K562 (cell line): ENCODE data around the gene KMT2A. TPM values are rescaled to one million over a fixed set of nuclear protein-coding genes. Genes with fewer than 3 reads are reported as not detected.

Source experiments
- ATAC-seq: fragments of 200-7000 bp; cut with Tn5 transposase; 3 replicates; pipeline ENCODE4 v1.9.1; 2020; ENCODE audit warnings: moderate library complexity
- BruUV-seq: library from RNA; stranded (reverse); fragments of 400-500 nt; replicated peaks from 2 replicates; lab custom pipeline; 2021; lab: Mats Ljungman, UMichigan
- CTCF ChIA-PET: fragments of 300-600 bp; formaldehyde crosslinking; extraction: SDS; loops from one replicate; lab custom pipeline; 2021; ENCODE audit warnings: low intra/inter-chr PET ratio; lab: Yijun Ruan, JAX
- POLR2A ChIA-PET: fragments of 300-600, 350-650 bp; sonication (Branson Sonifier 250); formaldehyde crosslinking; extraction: SDS; loops from one replicate; lab custom pipeline; 2021; ENCODE audit warnings: antibody characterized with exemption, inconsistent platforms; lab: Yijun Ruan, JAX
- DNase-seq, 4 experiments: peaks; one replicate each; pipeline versions ENCODE4 v3.0.0 to v3.0.0-alpha.2; 2011 to 2018; ENCODE audit warnings: low spot score in 3 of 4, mixed read lengths in 3 of 4; ENCODE audit errors: extremely low read depth in 1 of 4
- FAIRE-seq: peaks from 2 replicates; lab custom pipeline; 2011; peaks lifted over from hg19 to GRCh38; lab: Jason Lieb, UNC
- H2AFZ ChIP-seq: 2 replicates; pipeline ENCODE4 v1.6.0; 2011; ENCODE audit warnings: low read depth, low read length, control low read depth, inconsistent platforms
- H3K27ac ChIP-seq: fragments of 200-600 bp; 3 replicates; pipeline ENCODE4 v1.8.0; 2011; ENCODE audit warnings: low read depth, mild to moderate bottlenecking, control low read depth, inconsistent platforms, low read length, moderate library complexity, mixed read lengths; ENCODE audit errors: extremely low read depth
- H3K27me3 ChIP-seq, 2 experiments: fragments of 300-600 bp in 1 of 2; 2 replicates in 1 of 2; 3 replicates in 1 of 2; pipeline versions ENCODE4 v1.6.0 to v1.8.0; 2011; ENCODE audit warnings: inconsistent platforms in 2 of 2, low read length in 2 of 2, mild to moderate bottlenecking in 1 of 2, mixed read lengths in 1 of 2, moderate library complexity in 1 of 2; ENCODE audit not compliant: control insufficient read depth in 2 of 2, insufficient read depth in 2 of 2
- H3K36me3 ChIP-seq: fragments of 300-600 bp; 3 replicates; pipeline ENCODE4 v1.8.0; 2011; ENCODE audit warnings: mild to moderate bottlenecking, low read length, inconsistent platforms; ENCODE audit not compliant: control insufficient read depth, insufficient read depth
- H3K4me1 ChIP-seq, 2 experiments: fragments of 200-600 bp in 1 of 2; replicated peaks in 1 of 2; 2 replicates in 1 of 2; 3 replicates in 1 of 2; pipeline versions ENCODE4 v1.5.1 to v1.8.0; 2011; ENCODE audit warnings: inconsistent platforms in 2 of 2, low read length in 2 of 2, mild to moderate bottlenecking in 1 of 2, mixed read lengths in 1 of 2, moderate library complexity in 1 of 2; ENCODE audit not compliant: control insufficient read depth in 2 of 2, insufficient read depth in 2 of 2
- H3K4me2 ChIP-seq: 2 replicates; pipeline ENCODE4 v1.6.1; 2011; ENCODE audit warnings: low read length, control low read depth, inconsistent platforms, mixed read lengths; ENCODE audit not compliant: insufficient read depth
- H3K4me3 ChIP-seq: fragments of 200-600 bp; sonication (generic), shearing (Covaris generic); 2 replicates; pipeline ENCODE4 v1.5.1; 2016; ENCODE audit warnings: control low read depth, inconsistent platforms
- H3K79me2 ChIP-seq: fragments of 200-600 bp; 3 replicates; pipeline ENCODE4 v1.8.0; 2011; ENCODE audit warnings: low read length, inconsistent platforms; ENCODE audit not compliant: control insufficient read depth, insufficient read depth
- H3K9ac ChIP-seq, 2 experiments: 2 replicates each; pipeline versions ENCODE4 v1.6.0 to v1.6.1; 2011; ENCODE audit warnings: low read depth in 2 of 2, low read length in 2 of 2, control low read depth in 1 of 2, inconsistent platforms in 1 of 2, mild to moderate bottlenecking in 1 of 2, mixed read lengths in 1 of 2; ENCODE audit not compliant: insufficient read depth in 1 of 2
- H3K9me1 ChIP-seq: one replicate; pipeline ENCODE4 v1.6.0; 2011; ENCODE audit warnings: inconsistent platforms, mild to moderate bottlenecking, low read length, moderate library complexity; ENCODE audit not compliant: control insufficient read depth, insufficient read depth
- H3K9me3 ChIP-seq: replicated peaks from 2 replicates; pipeline ENCODE4 v1.5.1; 2011; ENCODE audit warnings: low read depth, low read length, inconsistent platforms; ENCODE audit not compliant: control insufficient read depth, insufficient read depth
- H4K20me1 ChIP-seq: replicated peaks from 2 replicates; pipeline ENCODE4 v1.6.1; 2011; ENCODE audit warnings: low read length, inconsistent platforms, mixed read lengths; ENCODE audit not compliant: control insufficient read depth, insufficient read depth
- E2F4 ChIP-seq: sonication (generic); formaldehyde crosslinking; IDR thresholded peaks from 2 replicates; pipeline ENCODE4 v1.8.0; 2022; ENCODE audit warnings: mild to moderate bottlenecking, low read depth, missing genetic modification reagents
- HDAC6 ChIP-seq: IDR thresholded peaks from 2 replicates; pipeline ENCODE4 v1.6.1; 2012; ENCODE audit warnings: low read depth, mild to moderate bottlenecking, control low read depth, inconsistent platforms, low read length, moderate library complexity
- HDAC8 ChIP-seq: fragments of 450-650 bp; IDR thresholded peaks from 2 replicates; pipeline ENCODE4 v1.6.1; 2016; ENCODE audit warnings: mild to moderate bottlenecking, missing genetic modification characterization, moderate library complexity, missing compliant biosample characterization
- MEIS2 ChIP-seq: fragments of 450-650 bp; IDR thresholded peaks from 2 replicates; pipeline ENCODE4 v1.6.1; 2014; ENCODE audit warnings: mild to moderate bottlenecking; ENCODE audit not compliant: partially characterized antibody
- MTA1 ChIP-seq: fragments of 450-650 bp; IDR thresholded peaks from 2 replicates; pipeline ENCODE4 v1.6.1; 2017; ENCODE audit warnings: borderline replicate concordance
- RNF2 ChIP-seq: sonication (generic); IDR thresholded peaks from 2 replicates; pipeline ENCODE4 v1.6.1; 2016
- SMARCB1 ChIP-seq: IDR thresholded peaks from 2 replicates; pipeline ENCODE4 v1.6.1; 2011; ENCODE audit warnings: improper control_type of control experiment, low read depth; ENCODE audit not compliant: insufficient read length
- THRAP3 ChIP-seq: fragments of 450-650 bp; IDR thresholded peaks from 2 replicates; pipeline ENCODE4 v1.6.1; 2016; ENCODE audit warnings: mild to moderate bottlenecking, inconsistent platforms, borderline replicate concordance
- ZC3H11A ChIP-seq: IDR thresholded peaks from 2 replicates; pipeline ENCODE4 v1.6.1; 2012; ENCODE audit warnings: low read depth, low read length, improper control_type of control experiment
- ZEB2 ChIP-seq: fragments of 450-650 bp; IDR thresholded peaks from 2 replicates; pipeline ENCODE4 v1.6.1; 2016
- ZNF217 ChIP-seq: sonication (generic); formaldehyde crosslinking; IDR thresholded peaks from 2 replicates; pipeline ENCODE4 v1.8.0; 2022; ENCODE audit warnings: mild to moderate bottlenecking, missing genetic modification reagents
- ZNF253 ChIP-seq: fragments of 250-450 bp; sonication (Bioruptor Pico); conservative IDR thresholded peaks from 2 replicates; pipeline ENCODE4 v1.6.1; 2021; ENCODE audit warnings: mild to moderate bottlenecking
- ZNF41 ChIP-seq: fragments of 250-450 bp; sonication (Bioruptor Pico); conservative IDR thresholded peaks from 2 replicates; pipeline ENCODE4 v1.4.0; 2020; ENCODE audit warnings: mild to moderate bottlenecking
- ZNF586 ChIP-seq: fragments of 450-650 bp; formaldehyde crosslinking; conservative IDR thresholded peaks from 2 replicates; pipeline ENCODE4 v1.4.0; 2020; ENCODE audit warnings: mild to moderate bottlenecking, moderate library complexity
- WGBS: fragments of 100-300 bp; shearing (Covaris generic); methylation state at CpG from one replicate; pipeline ENCODE4 v1.1.6; 2016; ENCODE audit warnings: low coverage, mixed read lengths; ENCODE audit not compliant: insufficient coverage; ENCODE audit errors: missing lambda C conversion rate; 5-methylcytosine and 5-hydroxymethylcytosine counted together
- in situ Hi-C: fragments of 300-500 bp; cut with MboI; formaldehyde crosslinking; loops from 4 replicates; pipeline ENCODE4 v1.15.0; 2018; ENCODE audit warnings: inconsistent platforms, mixed read lengths
- intact Hi-C: fragments of 100-400 bp; cut with micrococcal nuclease; formaldehyde crosslinking; loops from 2 replicates; pipeline ENCODE4 v1.14.2; 2022
- polyA plus RNA-seq, 8 experiments: library from polyadenylated mRNA; depleted of rRNA in 4 of 8; stranded (reverse) in 5 of 8; unstranded in 3 of 8; fragments of >200 nt; fragmentation: Nextera tagmentation in 2 of 8; fragmentation: Illumina TruSeq in 1 of 8; extraction: Ambion mirVana in 2 of 8; extraction: Trizol in 1 of 8; gene quantifications; 2 replicates each; pipeline versions ENCODE4 v1.2.1 to v1.2.3, GENCODE V29; 2011 to 2014; ENCODE audit warnings: inconsistent platforms in 1 of 8, missing spikeins in 1 of 8
- total RNA-seq, 7 experiments: library from RNA; depleted of rRNA in 6 of 7; stranded (reverse); fragments of >200 nt in 6 of 7; fragmentation: Illumina TruSeq in 2 of 7; extraction: Trizol in 2 of 7; gene quantifications; 2 replicates each; pipeline versions ENCODE4 v1.2.1 to v1.2.3, GENCODE V29; 2011 to 2021; ENCODE audit warnings: low replicate concordance in 1 of 7
- TF ChIP-seq, protein P1 (sequence below): sonication (generic); formaldehyde crosslinking; IDR thresholded peaks from 2 replicates; pipeline ENCODE4 v1.8.1; 2023; ENCODE audit warnings: mild to moderate bottlenecking, missing genetic modification reagents
- TF ChIP-seq, protein P2 (sequence below): fragments of 200-800 bp; sonication (Bioruptor generic); IDR thresholded peaks from 2 replicates; pipeline ENCODE4 v1.6.1; 2017; ENCODE audit warnings: missing genetic modification characterization, missing compliant biosample characterization
- TF ChIP-seq, protein P3 (sequence below): fragments of 250-450 bp; sonication (Bioruptor Pico); IDR thresholded peaks from 2 replicates; pipeline ENCODE4 v1.4.0; 2020; ENCODE audit warnings: borderline replicate concordance
- TF ChIP-seq, protein P4 (sequence below): sonication (generic); formaldehyde crosslinking; IDR thresholded peaks from 2 replicates; pipeline ENCODE4 v1.5.0; 2020; ENCODE audit warnings: missing genetic modification reagents

Gene KMT2A
- total and polyA plus RNA-seq, 9 of the 15 experiments (the other 6 are each of a cell fraction or from before 2014, with no cell fraction given) = 9.6 to 59.9 (median 32.6) TPM

GRCh38 chr11:118535261-118535660, 99.0 kb downstream of the KMT2A start:
- no peak overlapping the region for H3K4me2 ChIP-seq
- in situ Hi-C loops (no loop called here), intact Hi-C loops (no loop called here)
- FAIRE-seq (no peak), ATAC-seq (no peak), DNase-seq (no peak)
- H3K4me3 ChIP-seq = no peak overlapping the region
- BruUV-seq = no TSS peak
- no peak for TF ChIP-seq ZNF253
- TF ChIP-seq, protein P1, sequence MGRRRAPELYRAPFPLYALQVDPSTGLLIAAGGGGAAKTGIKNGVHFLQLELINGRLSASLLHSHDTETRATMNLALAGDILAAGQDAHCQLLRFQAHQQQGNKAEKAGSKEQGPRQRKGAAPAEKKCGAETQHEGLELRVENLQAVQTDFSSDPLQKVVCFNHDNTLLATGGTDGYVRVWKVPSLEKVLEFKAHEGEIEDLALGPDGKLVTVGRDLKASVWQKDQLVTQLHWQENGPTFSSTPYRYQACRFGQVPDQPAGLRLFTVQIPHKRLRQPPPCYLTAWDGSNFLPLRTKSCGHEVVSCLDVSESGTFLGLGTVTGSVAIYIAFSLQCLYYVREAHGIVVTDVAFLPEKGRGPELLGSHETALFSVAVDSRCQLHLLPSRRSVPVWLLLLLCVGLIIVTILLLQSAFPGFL = no peak
- no peak for TF ChIP-seq HDAC8 (tag)
- TF ChIP-seq, protein P2, sequence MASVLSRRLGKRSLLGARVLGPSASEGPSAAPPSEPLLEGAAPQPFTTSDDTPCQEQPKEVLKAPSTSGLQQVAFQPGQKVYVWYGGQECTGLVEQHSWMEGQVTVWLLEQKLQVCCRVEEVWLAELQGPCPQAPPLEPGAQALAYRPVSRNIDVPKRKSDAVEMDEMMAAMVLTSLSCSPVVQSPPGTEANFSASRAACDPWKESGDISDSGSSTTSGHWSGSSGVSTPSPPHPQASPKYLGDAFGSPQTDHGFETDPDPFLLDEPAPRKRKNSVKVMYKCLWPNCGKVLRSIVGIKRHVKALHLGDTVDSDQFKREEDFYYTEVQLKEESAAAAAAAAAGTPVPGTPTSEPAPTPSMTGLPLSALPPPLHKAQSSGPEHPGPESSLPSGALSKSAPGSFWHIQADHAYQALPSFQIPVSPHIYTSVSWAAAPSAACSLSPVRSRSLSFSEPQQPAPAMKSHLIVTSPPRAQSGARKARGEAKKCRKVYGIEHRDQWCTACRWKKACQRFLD (CRISPR knock-in tag) = no peak
- no peak for TF ChIP-seq ZNF586 (CRISPR knock-in tag)
- TF ChIP-seq MTA1 = no peak
- no peak for TF ChIP-seq HDAC6
- TF ChIP-seq ZEB2 = no peak
- no peak for TF ChIP-seq THRAP3
- TF ChIP-seq E2F4 = no peak
- TF ChIP-seq, protein P3, sequence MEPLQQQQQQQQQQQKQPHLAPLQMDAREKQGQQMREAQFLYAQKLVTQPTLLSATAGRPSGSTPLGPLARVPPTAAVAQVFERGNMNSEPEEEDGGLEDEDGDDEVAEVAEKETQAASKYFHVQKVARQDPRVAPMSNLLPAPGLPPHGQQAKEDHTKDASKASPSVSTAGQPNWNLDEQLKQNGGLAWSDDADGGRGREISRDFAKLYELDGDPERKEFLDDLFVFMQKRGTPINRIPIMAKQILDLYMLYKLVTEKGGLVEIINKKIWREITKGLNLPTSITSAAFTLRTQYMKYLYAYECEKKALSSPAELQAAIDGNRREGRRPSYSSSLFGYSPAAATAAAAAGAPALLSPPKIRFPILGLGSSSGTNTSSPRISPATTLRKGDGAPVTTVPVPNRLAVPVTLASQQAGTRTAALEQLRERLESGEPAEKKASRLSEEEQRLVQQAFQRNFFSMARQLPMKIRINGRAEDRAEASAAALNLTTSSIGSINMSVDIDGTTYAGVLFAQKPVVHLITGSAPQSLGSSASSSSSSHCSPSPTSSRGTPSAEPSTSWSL (CRISPR knock-in tag) = no peak
- no peak for TF ChIP-seq ZNF217 (CRISPR knock-in tag)
- TF ChIP-seq, protein P4, sequence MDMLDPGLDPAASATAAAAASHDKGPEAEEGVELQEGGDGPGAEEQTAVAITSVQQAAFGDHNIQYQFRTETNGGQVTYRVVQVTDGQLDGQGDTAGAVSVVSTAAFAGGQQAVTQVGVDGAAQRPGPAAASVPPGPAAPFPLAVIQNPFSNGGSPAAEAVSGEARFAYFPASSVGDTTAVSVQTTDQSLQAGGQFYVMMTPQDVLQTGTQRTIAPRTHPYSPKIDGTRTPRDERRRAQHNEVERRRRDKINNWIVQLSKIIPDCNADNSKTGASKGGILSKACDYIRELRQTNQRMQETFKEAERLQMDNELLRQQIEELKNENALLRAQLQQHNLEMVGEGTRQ = no peak
- TF ChIP-seq SMARCB1 = no peak
- TF ChIP-seq RNF2 = no peak
- TF ChIP-seq MEIS2 = no peak
- no peak for TF ChIP-seq ZNF41
- no peak for TF ChIP-seq ZC3H11A
- WGBS = 62% methylated on average over 9 of the region's 9 CpGs
- no peaks in the 10 kb centered on the region for H3K27me3 ChIP-seq
- no peaks in the 10 kb centered on the region for H3K9me1 ChIP-seq
- POLR2A ChIA-PET = interaction anchor here (0.7 kb wide), 1 partner anchor 12 kb away, joined by 3 read pairs; no protein-coding TSS in a partner anchor
- peaks cover 9 to 31% of the 10 kb centered on the region in 2 experiments for H3K4me1 ChIP-seq
- no peaks in the 10 kb centered on the region for H4K20me1 ChIP-seq
- no peaks in the 10 kb centered on the region for H3K9me3 ChIP-seq
- H3K27ac ChIP-seq = no peak overlapping the region
- no peaks in the 10 kb centered on the region; the same call in 2 of the 3 replicates for H3K79me2 ChIP-seq
- no peak overlapping the region for H2AFZ ChIP-seq
- no peaks in the 10 kb centered on the region for H3K36me3 ChIP-seq
- CTCF ChIA-PET = no interaction called here
- H3K9ac ChIP-seq = no peak overlapping the region
